MV-4-11 (cell line): ENCODE results near the gene CKB.

Experiments used
- DNase-seq: peaks from one replicate; lab custom pipeline; 2025; lab: John Stamatoyannopoulos, UW

CKB gene

GRCh38 chr14:103549361-103550311 is 27.0 kb upstream of the CKB start:
- DNase-seq: no peak

- DNase-seq: no peak
These were observed 26.1 kb upstream of the CKB start for GRCh38 chr14:103548463-103549351.

GRCh38 chr14:103547941-103548462 is 25.4 kb upstream of the CKB start:
- DNase-seq: no peak

- no peak for DNase-seq
These were observed 24.9 kb upstream of the CKB start for GRCh38 chr14:103547455-103547940.

- no peak for DNase-seq
These were observed 24.2 kb upstream of the CKB start for GRCh38 chr14:103546652-103547454.

- DNase-seq: no peak
These were observed 23.5 kb upstream of the CKB start for GRCh38 chr14:103545915-103546651.

GRCh38 chr14:103545219-103545914 is 22.7 kb upstream of the CKB start:
- no peak for DNase-seq

- no peak for DNase-seq
These were observed 22.0 kb upstream of the CKB start for GRCh38 chr14:103544388-103545218.

- no peak for DNase-seq
These were observed 21.2 kb upstream of the CKB start for GRCh38 chr14:103543721-103544387.

- no peak for DNase-seq
These were observed 20.5 kb upstream of the CKB start for GRCh38 chr14:103543140-103543539.

GRCh38 chr14:103542605-103543088 is 20.0 kb upstream of the CKB start:
- no peak for DNase-seq

GRCh38 chr14:103541709-103542604 is 19.3 kb upstream of the CKB start:
- DNase-seq: no peak

- no peak for DNase-seq
These were observed 18.4 kb upstream of the CKB start for GRCh38 chr14:103540821-103541708.

- no peak for DNase-seq
These were observed 16.6 kb upstream of the CKB start for GRCh38 chr14:103539056-103539825.

- DNase-seq: no peak
These were observed 15.8 kb upstream of the CKB start for GRCh38 chr14:103538291-103539055.
